GM18868 (cell line): ENCODE results near the gene CORO2B.

Experiments
- ATAC-seq: cut with Tn5 transposase; IDR thresholded peaks from one replicate; pipeline ENCODE4 v1.9.1; 2021; ENCODE audit warnings: mild to moderate bottlenecking, moderate library complexity; ENCODE audit not compliant: unreplicated experiment

The CORO2B gene

GRCh38 chr15:68578980-68579935 lies at the start of gene CORO2B:
CORO2B (plus strand) TSS chr15:68578993; CDS start chr15:68579263, 270 bp downstream.
- ATAC-seq = no peak

- no peak for ATAC-seq
These were observed 47.2 kb upstream of the CORO2B start for GRCh38 chr15:68531387-68532179.

- no peak for ATAC-seq
These were observed 42.3 kb upstream of the CORO2B start for GRCh38 chr15:68536331-68537095.

- no peak for ATAC-seq
These were observed 41.7 kb upstream of the CORO2B start for GRCh38 chr15:68537097-68537496.

- no peak for ATAC-seq
These were observed 41.3 kb upstream of the CORO2B start for GRCh38 chr15:68537506-68537905.

- ATAC-seq = no peak
These were observed 40.5 kb upstream of the CORO2B start for GRCh38 chr15:68538311-68538710.

GRCh38 chr15:68541743-68542142 lies 37.0 kb upstream of the CORO2B start:
- no peak for ATAC-seq

- no peak for ATAC-seq
These were observed 36.4 kb upstream of the CORO2B start for GRCh38 chr15:68542348-68542747.

- no peak for ATAC-seq
These were observed 36.0 kb upstream of the CORO2B start for GRCh38 chr15:68542771-68543164.

- no peak for ATAC-seq
These were observed 35.4 kb upstream of the CORO2B start for GRCh38 chr15:68543165-68544008.

- ATAC-seq = no peak
These were observed 32.5 kb upstream of the CORO2B start for GRCh38 chr15:68546318-68546717.

GRCh38 chr15:68548364-68548763 lies 30.4 kb upstream of the CORO2B start:
- no peak for ATAC-seq

- ATAC-seq = no peak
These were observed 28.8 kb upstream of the CORO2B start for GRCh38 chr15:68550004-68550403.

- ATAC-seq = no peak
These were observed 28.1 kb upstream of the CORO2B start for GRCh38 chr15:68550498-68551295.

- ATAC-seq = no peak
These were observed 27.5 kb upstream of the CORO2B start for GRCh38 chr15:68551296-68551635.

- ATAC-seq = no peak
These were observed 26.4 kb upstream of the CORO2B start for GRCh38 chr15:68552344-68552743.

- no peak for ATAC-seq
These were observed 26.0 kb upstream of the CORO2B start for GRCh38 chr15:68552773-68553172.

- no peak for ATAC-seq
These were observed 25.3 kb upstream of the CORO2B start for GRCh38 chr15:68553314-68553993.
